ENCODE results near the gene ZFP92. TPM values are rescaled to one million over a fixed set of nuclear protein-coding genes. Genes with fewer than 3 reads are reported as not detected.

The ZFP92 gene
- total and polyA plus RNA-seq, 10 of the 15 experiments (the other 5 are each of a cell fraction or from before 2014, with no cell fraction given) = 0.02 to 1.6 (median 0.09) TPM; not detected in 2

- ChIA-PET CTCF (no interaction called here), SMC1A (ENCODE audit: uncharacterized antibody, unreplicated experiment) (no interaction called here), RAD21 (ENCODE audit: unreplicated experiment) (no interaction called here), POLR2A (no interaction called here)
- H3K4me1 ChIP-seq (ENCODE audit: control insufficient read depth, insufficient read depth, low read length) = no peaks in the 10 kb centered on the region
- BruUV-seq (replicated peaks) = no TSS peak
- no peak overlapping the region for H3K4me3 ChIP-seq
- TF ChIP-seq POLR2A (IDR thresholded peaks at IDR 0.05; ENCODE audit: low read depth, low read length) = no peak
- no peak for TF ChIP-seq MAX (IDR thresholded peaks at IDR 0.05; ENCODE audit: low read depth, low read length)
- no peak for TF ChIP-seq MEF2A (IDR thresholded peaks at IDR 0.05; ENCODE audit: insufficient read depth, low read depth, low read length)
- no peak for TF ChIP-seq CHD1 (IDR thresholded peaks at IDR 0.05; ENCODE audit: low read depth, low read length)
- TF ChIP-seq MYB (IDR thresholded peaks at IDR 0.05; ENCODE audit: borderline replicate concordance, low read depth, low read length) = no peak
- no peak for TF ChIP-seq ZBTB33 (IDR thresholded peaks at IDR 0.05)
- TF ChIP-seq NR2C1 (IDR thresholded peaks at IDR 0.05) = no peak
- TF ChIP-seq SMAD1 (IDR thresholded peaks at IDR 0.05; ENCODE audit: low read depth, partially characterized antibody) = no peak
- TF ChIP-seq DPF2 (IDR thresholded peaks at IDR 0.05) = no peak
- TF ChIP-seq EED (IDR thresholded peaks at IDR 0.05; ENCODE audit: low read depth) = no peak
- FAIRE-seq (no peak), DNase-seq (ENCODE audit: low read depth, low spot score) (no peak), ATAC-seq (no peak)
- H3K36me3 ChIP-seq (ENCODE audit: control insufficient read depth in 2 of 2, insufficient read depth in 2 of 2, low read length in 1 of 2) = no peaks in the 10 kb centered on the region
- no peaks in the 10 kb centered on the region for H3K27me3 ChIP-seq (replicated peaks in 1 of 2; ENCODE audit: control insufficient read depth in 2 of 2, insufficient read depth in 2 of 2, low read length in 1 of 2)
- in situ Hi-C loops (cut with MboI) = no loop called here
- H4K20me1 ChIP-seq (ENCODE audit: control insufficient read depth, insufficient read depth) = no peaks in the 10 kb centered on the region
- H3K9ac ChIP-seq (ENCODE audit: control insufficient read depth, insufficient read depth, low read length) = no peak overlapping the region
- H3K9me3 ChIP-seq (replicated peaks; ENCODE audit: control insufficient read depth, insufficient read depth, low read length) = no peaks in the 10 kb centered on the region; the same call in 2 of the 3 replicates
- H3K79me2 ChIP-seq (ENCODE audit: control insufficient read depth, insufficient read depth, low read length) = no peaks in the 10 kb centered on the region
- no peak overlapping the region for H3K4me2 ChIP-seq (ENCODE audit: control insufficient read depth, insufficient read depth)
- intact Hi-C loops (cut with micrococcal nuclease; ENCODE audit: unreplicated experiment) = no loop called here
- WGBS (ENCODE audit: insufficient coverage, insufficient replicate concordance, low lambda C conversion rate, missing lambda C conversion rate) = 48% methylated on average over 3 of the region's 3 CpGs
- no peak overlapping the region for H2AFZ ChIP-seq (ENCODE audit: control insufficient read depth, low read depth, low read length)
- no peak overlapping the region for H3K27ac ChIP-seq (ENCODE audit: control insufficient read depth, insufficient read depth)
Measured at GRCh38 chrX:153377727-153378126, 33.5 kb upstream of the ZFP92 start.
